ENCODE measurements around the gene TNFRSF14. TPM values are rescaled to one million over a fixed set of nuclear protein-coding genes. Genes with fewer than 3 reads are reported as not detected.

The TNFRSF14 gene
- total RNA-seq, 3 donors from 2014 or later (not counting 1 experiment from before 2014, with no cell fraction given), result 228 to 266 (median 262) TPM

DNA sequence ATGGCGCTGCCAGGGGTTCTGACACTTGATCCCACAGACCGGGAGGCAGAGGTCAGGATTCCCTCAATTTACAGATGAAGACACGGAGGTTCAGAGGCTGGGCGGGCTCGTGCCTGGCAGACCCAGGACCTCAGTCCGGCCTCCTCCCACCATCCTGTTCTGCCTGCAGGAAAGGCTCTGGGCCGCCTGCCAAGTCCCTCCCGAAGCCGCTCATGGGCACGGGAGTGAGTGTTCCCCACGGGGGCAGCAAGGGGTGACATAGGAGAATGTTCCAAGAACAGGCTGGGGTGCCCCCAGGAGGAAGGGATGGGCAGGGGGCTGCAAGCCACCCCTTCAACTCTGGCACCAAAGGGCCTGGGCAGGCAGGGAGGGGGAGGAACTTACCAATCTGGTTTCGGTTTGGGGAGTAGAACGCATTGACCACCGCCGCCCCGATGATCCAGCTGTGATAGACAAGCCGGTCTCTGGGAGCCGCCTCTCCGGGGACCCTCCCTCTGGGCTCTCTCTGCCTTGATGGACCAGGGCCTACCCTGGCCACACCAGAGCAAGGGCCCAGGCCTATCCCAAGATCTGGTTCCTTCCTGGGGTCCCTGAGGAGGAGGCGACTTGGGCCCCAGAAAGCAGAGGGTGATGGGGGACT, 38.0 kb downstream of the TNFRSF14 start:
- WGBS (ENCODE audit: insufficient coverage), result 62% methylated on average over 20 of the region's 20 CpGs

DNA sequence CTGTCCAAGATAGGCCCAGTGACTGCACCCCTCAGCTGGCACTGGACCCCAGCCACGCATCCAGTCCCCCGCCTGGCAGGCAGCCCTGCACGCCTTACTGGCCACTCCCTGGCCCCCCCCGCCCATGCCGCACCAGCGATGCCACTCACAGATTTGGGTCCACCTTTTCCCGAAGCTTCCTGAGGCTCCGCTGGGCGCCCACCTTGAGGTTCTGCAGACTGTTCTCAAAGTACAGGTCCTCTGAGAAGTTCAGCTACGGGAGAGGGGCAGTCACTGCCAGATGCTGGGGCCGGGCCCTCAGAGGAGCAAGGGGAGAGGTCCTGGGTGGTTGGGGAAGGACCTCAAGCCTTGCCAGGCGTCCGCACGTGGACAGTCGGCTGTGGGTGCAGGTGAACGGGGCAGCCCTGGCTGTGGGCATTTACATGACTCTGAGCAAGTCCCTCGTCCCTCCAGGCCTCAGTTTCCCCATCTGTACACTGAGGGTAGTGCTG, 38.5 kb downstream of the TNFRSF14 start:
- H3K27ac Mint-ChIP-seq, result no peak overlapping the region
- intact Hi-C loops (cut with micrococcal nuclease), result no loop called here
- no peaks in the 10 kb centered on the region for H3K9me3 Mint-ChIP-seq
- no peak for DNase-seq
- H3K9me3 ChIP-seq (ENCODE audit: control insufficient read depth, insufficient read depth, low read length), result no peaks in the 10 kb centered on the region
- H3K27me3 Mint-ChIP-seq (ENCODE audit: low read depth in 2 of 2), result peaks cover 4 to 8% of the 10 kb centered on the region in 2 donors
- no peak for ATAC-seq
- TF ChIP-seq, protein P1, sequence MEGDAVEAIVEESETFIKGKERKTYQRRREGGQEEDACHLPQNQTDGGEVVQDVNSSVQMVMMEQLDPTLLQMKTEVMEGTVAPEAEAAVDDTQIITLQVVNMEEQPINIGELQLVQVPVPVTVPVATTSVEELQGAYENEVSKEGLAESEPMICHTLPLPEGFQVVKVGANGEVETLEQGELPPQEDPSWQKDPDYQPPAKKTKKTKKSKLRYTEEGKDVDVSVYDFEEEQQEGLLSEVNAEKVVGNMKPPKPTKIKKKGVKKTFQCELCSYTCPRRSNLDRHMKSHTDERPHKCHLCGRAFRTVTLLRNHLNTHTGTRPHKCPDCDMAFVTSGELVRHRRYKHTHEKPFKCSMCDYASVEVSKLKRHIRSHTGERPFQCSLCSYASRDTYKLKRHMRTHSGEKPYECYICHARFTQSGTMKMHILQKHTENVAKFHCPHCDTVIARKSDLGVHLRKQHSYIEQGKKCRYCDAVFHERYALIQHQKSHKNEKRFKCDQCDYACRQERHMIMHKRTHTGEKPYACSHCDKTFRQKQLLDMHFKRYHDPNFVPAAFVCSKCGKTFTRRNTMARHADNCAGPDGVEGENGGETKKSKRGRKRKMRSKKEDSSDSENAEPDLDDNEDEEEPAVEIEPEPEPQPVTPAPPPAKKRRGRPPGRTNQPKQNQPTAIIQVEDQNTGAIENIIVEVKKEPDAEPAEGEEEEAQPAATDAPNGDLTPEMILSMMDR (IDR thresholded peaks at IDR 0.05), result no peak
- no peaks in the 10 kb centered on the region for H3K36me3 Mint-ChIP-seq
- peaks cover 11% of the 10 kb centered on the region for H3K4me1 ChIP-seq (ENCODE audit: control insufficient read depth, insufficient read depth, low read length)
- no peak overlapping the region for H3K4me3 Mint-ChIP-seq
- H3K27ac ChIP-seq (ENCODE audit: low read length), result no peak overlapping the region
- H3K36me3 ChIP-seq (ENCODE audit: control insufficient read depth, insufficient read depth, low read length), result peaks cover under 1% of the 10 kb centered on the region
- H3K4me1 Mint-ChIP-seq, result peaks cover 0 to 13% of the 10 kb centered on the region in 2 donors
- H3K27me3 ChIP-seq (ENCODE audit: control insufficient read depth, insufficient read depth, low read length), result no peaks in the 10 kb centered on the region
- H3K4me3 ChIP-seq (ENCODE audit: low read length), result no peak overlapping the region
- WGBS (ENCODE audit: insufficient coverage), result 90% methylated on average over 17 of the region's 17 CpGs

More for the DNA sequence above, 38.0 kb downstream of the TNFRSF14 start:
- Histone ChIP-seq H3K4me3 (ENCODE audit: low read length) (no peak overlapping the region), H3K27me3 (ENCODE audit: control insufficient read depth, insufficient read depth, low read length) (no peaks in the 10 kb centered on the region), H3K27ac (ENCODE audit: low read length) (no peak overlapping the region), H3K36me3 (ENCODE audit: control insufficient read depth, insufficient read depth, low read length) (peaks cover 4% of the 10 kb centered on the region), H3K9me3 (ENCODE audit: control insufficient read depth, insufficient read depth, low read length) (no peaks in the 10 kb centered on the region), H3K4me1 (ENCODE audit: control insufficient read depth, insufficient read depth, low read length) (peaks cover 11% of the 10 kb centered on the region)
- intact Hi-C loops (cut with micrococcal nuclease), result no loop called here
- Mint-ChIP-seq H3K36me3 (no peaks in the 10 kb centered on the region), H3K4me3 (no peak overlapping the region), H3K27ac (no peak overlapping the region), H3K4me1 (peaks cover 0 to 13% of the 10 kb centered on the region in 2 donors), H3K27me3 (ENCODE audit: low read depth in 2 of 2) (peaks cover 4 to 8% of the 10 kb centered on the region in 2 donors), H3K9me3 (no peaks in the 10 kb centered on the region)
- ATAC-seq (no peak), DNase-seq (no peak)
- TF ChIP-seq, protein P1 (IDR thresholded peaks at IDR 0.05), result no peak

DNA sequence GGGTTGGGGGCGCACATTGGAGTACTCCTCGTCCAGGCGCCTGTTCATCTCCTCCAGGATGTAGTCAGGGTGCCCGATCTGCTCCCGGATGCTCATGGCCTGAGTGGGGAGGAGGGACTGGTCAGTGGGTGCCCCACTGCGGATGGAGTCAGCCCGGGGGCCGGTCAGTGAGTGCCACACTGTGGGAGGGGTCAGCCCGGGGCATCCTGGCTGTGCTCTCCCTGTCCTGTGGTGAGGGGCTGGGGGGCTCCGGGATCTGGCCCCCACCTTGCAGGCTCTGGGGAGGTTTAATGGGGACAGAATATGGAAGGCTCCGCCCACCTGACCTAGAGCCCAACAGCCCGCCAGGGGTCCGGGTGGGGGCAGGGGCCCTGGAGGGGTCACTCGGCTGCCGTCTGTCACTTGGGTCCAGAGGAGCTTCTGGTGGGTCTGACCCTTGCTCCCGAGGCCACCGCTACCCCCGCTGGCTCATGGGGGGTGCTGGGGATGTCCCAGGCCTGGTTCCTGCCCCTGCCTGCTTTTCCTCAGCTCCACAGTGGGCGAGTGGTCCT, 39.2 kb downstream of the TNFRSF14 start:
- H3K9me3 ChIP-seq (ENCODE audit: control insufficient read depth, insufficient read depth, low read length), result no peaks in the 10 kb centered on the region
- Mint-ChIP-seq H3K27me3 (ENCODE audit: low read depth in 2 of 2) (peaks cover 4 to 8% of the 10 kb centered on the region in 2 donors), H3K9me3 (no peaks in the 10 kb centered on the region), H3K4me3 (no peak overlapping the region), H3K36me3 (no peaks in the 10 kb centered on the region), H3K27ac (no peak overlapping the region), H3K4me1 (peaks cover 0 to 13% of the 10 kb centered on the region in 2 donors)
- no peak overlapping the region for H3K4me3 ChIP-seq (ENCODE audit: low read length)
- DNase-seq (no peak), ATAC-seq (no peak)
- no peak overlapping the region for H3K27ac ChIP-seq (ENCODE audit: low read length)
- 90% methylated on average over 19 of the region's 19 CpGs for WGBS (ENCODE audit: insufficient coverage)
- TF ChIP-seq, protein P1 (IDR thresholded peaks at IDR 0.05), result no peak
- no peaks in the 10 kb centered on the region for H3K27me3 ChIP-seq (ENCODE audit: control insufficient read depth, insufficient read depth, low read length)
- no peaks in the 10 kb centered on the region for H3K36me3 ChIP-seq (ENCODE audit: control insufficient read depth, insufficient read depth, low read length)
- peaks cover 11% of the 10 kb centered on the region for H3K4me1 ChIP-seq (ENCODE audit: control insufficient read depth, insufficient read depth, low read length)
- intact Hi-C loops (cut with micrococcal nuclease), result no loop called here
